Thyroid gland (tissue), 4 donors: ENCODE data around the gene ADCY5.

Experiments
- CTCF ChIP-seq, 6 experiments: fragments of 200-600 bp in 3 of 6; fragments of 450-650 bp in 3 of 6; sonication (generic) in 3 of 6; IDR thresholded peaks; one replicate each; pipeline ENCODE4 v1.5.1; 2016 to 2019; ENCODE audit warnings: antibody characterized with exemption in 6 of 6, mild to moderate bottlenecking in 2 of 6, inconsistent platforms in 1 of 6, moderate library complexity in 1 of 6
- POLR2A ChIP-seq, 2 donors: fragments of 450-650 bp; IDR thresholded peaks; one replicate each; pipeline ENCODE4 v1.6.1; 2017; ENCODE audit warnings: antibody characterized with exemption in 2 of 2, mild to moderate bottlenecking in 2 of 2, moderate library complexity in 1 of 2

GRCh38 chr3:123464211-123464610 is 15.3 kb upstream of the ADCY5 start:
- TF ChIP-seq POLR2A (IDR thresholded peaks at IDR 0.05) (no peak), CTCF (IDR thresholded peaks at IDR 0.05) (no peak)
